ENCODE results near the gene TSR1.

Gene TSR1

GRCh38 chr17:2379489-2380225, 43.4 kb upstream of the TSR1 start:
- TF ChIP-seq CTCF (IDR thresholded peaks at IDR 0.05; ENCODE audit: low read length, missing control alignments), result no peak
- no peak for DNase-seq (ENCODE audit: low read depth)
- H3K4me3 ChIP-seq (replicated peaks; ENCODE audit: low read depth, low read length), result no peak overlapping the region

DNA sequence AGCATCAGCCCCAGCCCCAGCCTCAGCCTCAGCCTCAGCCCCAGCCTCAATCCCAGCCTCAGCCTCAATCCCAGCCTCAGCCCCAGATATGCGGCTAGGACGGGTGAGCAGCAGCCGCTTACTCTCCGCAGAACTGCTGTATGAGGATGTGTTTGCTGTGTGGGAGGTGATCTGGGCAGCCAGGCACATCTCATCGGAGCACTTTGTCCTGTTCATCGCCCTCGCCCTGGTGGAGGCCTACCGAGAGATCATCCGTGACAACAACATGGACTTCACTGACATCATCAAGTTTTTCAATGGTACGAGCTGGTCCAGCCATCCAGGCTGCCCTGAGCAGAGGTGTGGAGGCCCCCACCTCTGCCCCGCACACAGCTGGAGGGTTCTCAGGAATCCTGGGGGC, 42.6 kb upstream of the TSR1 start:
- no peak for DNase-seq (ENCODE audit: low read depth)
- no peak overlapping the region for H3K4me3 ChIP-seq (replicated peaks; ENCODE audit: low read depth, low read length)
- TF ChIP-seq CTCF (IDR thresholded peaks at IDR 0.05; ENCODE audit: low read length, missing control alignments), result no peak

DNA sequence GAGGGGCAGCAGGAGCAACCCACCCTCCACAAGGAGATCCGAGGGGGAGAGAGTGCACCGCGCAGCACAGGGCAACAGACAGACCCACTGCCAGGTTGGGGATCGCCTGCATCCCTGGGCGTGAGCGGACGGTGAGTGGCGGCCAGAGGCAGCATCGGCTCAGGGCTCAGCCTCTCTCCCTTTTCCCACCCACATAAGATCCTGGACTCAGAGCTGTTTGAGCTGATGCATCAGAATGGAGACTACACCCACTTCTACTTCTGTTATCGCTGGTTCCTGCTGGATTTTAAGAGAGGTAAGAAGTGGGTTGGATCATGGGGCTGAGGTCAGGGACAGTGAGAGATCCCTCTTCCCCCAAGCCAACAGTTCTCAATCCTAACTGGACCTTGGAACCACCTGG, 41.4 kb upstream of the TSR1 start:
- no peak for TF ChIP-seq CTCF (IDR thresholded peaks at IDR 0.05; ENCODE audit: low read length, missing control alignments)
- H3K4me3 ChIP-seq (replicated peaks; ENCODE audit: low read depth, low read length), result no peak overlapping the region
- no peak for DNase-seq (ENCODE audit: low read depth)

DNA sequence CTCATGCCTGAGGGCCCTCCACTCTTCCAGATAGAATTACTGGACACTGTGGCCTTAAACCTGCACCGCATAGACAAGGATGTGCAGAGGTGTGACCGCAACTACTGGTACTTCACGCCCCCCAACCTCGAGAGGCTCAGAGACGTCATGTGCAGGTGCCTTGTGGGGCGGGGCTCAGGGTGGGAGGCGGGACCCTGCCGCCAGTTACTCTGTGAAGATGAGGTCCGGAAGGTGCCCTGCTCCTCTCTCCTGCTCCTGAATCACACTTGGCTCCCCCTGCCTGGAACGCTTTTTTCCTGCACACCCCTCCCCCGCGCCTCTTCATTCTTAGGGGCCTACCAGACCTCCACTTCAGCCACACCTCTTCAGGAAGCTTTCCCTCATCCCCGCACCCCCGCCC, 39.9 kb upstream of the TSR1 start:
- DNase-seq (ENCODE audit: low read depth), result no peak
- no peak for TF ChIP-seq CTCF (IDR thresholded peaks at IDR 0.05; ENCODE audit: low read length, missing control alignments)
- H3K4me3 ChIP-seq (replicated peaks; ENCODE audit: low read depth, low read length), result no peak overlapping the region

GRCh38 chr17:2375406-2375805, 39.1 kb upstream of the TSR1 start:
- no peak for TF ChIP-seq CTCF (IDR thresholded peaks at IDR 0.05; ENCODE audit: low read length, missing control alignments)
- H3K4me3 ChIP-seq (replicated peaks; ENCODE audit: low read depth, low read length), result no peak overlapping the region
- no peak for DNase-seq (ENCODE audit: low read depth)

DNA sequence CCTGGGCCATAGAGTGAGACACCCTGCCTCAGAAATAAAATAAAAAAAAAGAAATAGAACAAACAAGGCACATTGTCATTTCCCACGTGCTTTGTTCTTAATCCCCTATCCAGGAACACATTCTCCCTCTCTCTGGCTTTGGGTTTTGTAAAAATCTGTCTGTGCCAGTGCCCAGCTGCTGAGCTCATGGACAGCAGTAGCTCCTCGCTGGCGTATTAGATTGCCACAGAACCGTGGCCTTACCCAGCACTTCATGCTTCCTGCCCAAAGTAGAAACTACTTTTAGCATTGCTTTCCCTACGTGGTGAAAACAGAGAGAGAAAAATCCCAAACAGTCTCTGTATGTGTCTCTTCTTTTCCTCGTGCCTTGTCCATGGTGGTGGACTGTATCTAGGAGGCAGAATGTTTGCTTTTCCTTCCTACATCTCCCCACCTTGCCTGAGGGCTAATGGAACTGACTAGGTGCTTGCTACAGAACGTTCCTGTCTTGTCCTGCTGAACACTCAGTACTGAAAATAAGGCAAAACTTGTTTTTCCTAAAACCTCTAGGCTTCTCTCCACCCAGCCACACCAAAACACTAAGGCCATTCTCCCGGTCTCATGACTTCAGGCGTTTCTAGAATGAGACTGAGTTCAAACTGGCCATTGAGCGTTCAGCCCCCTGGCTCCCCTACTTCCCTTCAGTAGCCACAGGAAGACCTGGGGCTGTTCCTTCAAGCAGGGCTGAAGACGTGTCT, 38.5 kb upstream of the TSR1 start:
- TF ChIP-seq CTCF (IDR thresholded peaks at IDR 0.05; ENCODE audit: low read length, missing control alignments), result no peak
- DNase-seq (ENCODE audit: low read depth), result no peak
- H3K4me3 ChIP-seq (replicated peaks; ENCODE audit: low read depth, low read length), result no peak overlapping the region
